Measurements from ENCODE around the gene FBXO21. TPM values are rescaled to one million over a fixed set of nuclear protein-coding genes. Genes with fewer than 3 reads are reported as not detected.

The FBXO21 gene
- total and polyA plus RNA-seq, 8 donors = 9.0 to 42.4 (median 24.8) TPM

GRCh38 chr12:117114784-117115183, 75.5 kb downstream of the FBXO21 start:
- Histone ChIP-seq H3K4me1 (peaks cover 5 to 12% (median 8%) of the 10 kb centered on the region in 3 donors), H3K27me3 (no peaks in the 10 kb centered on the region), H3K27ac (peak overlapping the region in 1 of 4 donors; percentile 27), H3K9me3 (no peaks in the 10 kb centered on the region), H3K36me3 (no peaks in the 10 kb centered on the region), H3K4me3 (no peak overlapping the region)
- DNase-seq (peak in 5 of 6 donors; percentile 82 to 88 (median 86)), FAIRE-seq (no peak), ATAC-seq (peak; percentile 87 to 97 (median 95))
- intact Hi-C loops (cut with DNase I) = loop anchor here in 1 of 3 donors (10.0 kb wide), 1 partner anchor 90 kb away; no protein-coding TSS in a partner anchor
- TF ChIP-seq CTCF (IDR thresholded peaks at IDR 0.05) = no peak
- 15 to 19% methylated on average over 10 of the region's 10 CpGs for WGBS, 2 donors

DNA sequence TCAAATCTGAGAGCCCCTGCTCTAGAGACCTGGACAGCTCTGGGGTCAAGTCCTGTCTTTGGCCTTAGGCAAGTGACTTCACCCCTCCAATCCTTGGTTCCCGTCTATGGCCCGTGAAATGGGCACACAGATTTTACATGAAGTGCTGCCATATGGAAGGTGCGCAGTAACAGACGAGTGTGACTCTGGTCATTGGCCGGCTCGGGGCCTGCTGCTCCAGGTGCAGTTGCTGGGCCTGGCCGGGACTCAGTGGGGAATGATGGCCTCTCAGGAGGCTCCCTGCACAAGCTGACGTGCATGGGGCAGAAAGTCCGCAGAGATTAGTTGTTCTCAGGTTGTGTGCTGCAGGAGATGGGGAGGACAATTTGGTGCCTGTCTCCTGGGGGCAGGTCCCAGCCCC, 77.0 kb downstream of the FBXO21 start:
- WGBS, 2 donors = 93 to 97% methylated on average over 9 of the region's 9 CpGs
- FAIRE-seq (no peak), ATAC-seq (no peak), DNase-seq (peak in 1 of 6 donors; percentile 45)
- peaks cover 5 to 12% (median 8%) of the 10 kb centered on the region in 3 donors for H3K4me1 ChIP-seq
- H3K27me3 ChIP-seq = no peaks in the 10 kb centered on the region
- TF ChIP-seq CTCF (IDR thresholded peaks at IDR 0.05) = no peak
- H3K27ac ChIP-seq = no peak overlapping the region
- intact Hi-C loops (cut with DNase I) = loop anchor here in 1 of 3 donors (10.0 kb wide), 1 partner anchor 88 kb away; no protein-coding TSS in a partner anchor
- H3K9me3 ChIP-seq = no peaks in the 10 kb centered on the region
- H3K36me3 ChIP-seq = no peaks in the 10 kb centered on the region
- H3K4me3 ChIP-seq = no peak overlapping the region

- Histone ChIP-seq H3K9me3 (no peaks in the 10 kb centered on the region), H3K4me1 (peaks cover 5 to 12% (median 8%) of the 10 kb centered on the region in 3 donors), H3K36me3 (no peaks in the 10 kb centered on the region), H3K27me3 (no peaks in the 10 kb centered on the region), H3K27ac (no peak overlapping the region), H3K4me3 (no peak overlapping the region)
- intact Hi-C loops (cut with DNase I) = loop anchor here in 1 of 3 donors (10.0 kb wide), 1 partner anchor 87 kb away; no protein-coding TSS in a partner anchor
- DNase-seq (no peak), FAIRE-seq (no peak), ATAC-seq (peak in 3 of 4 donors; percentile 9 to 45 (median 31))
- 72 to 77% methylated on average over 15 of the region's 15 CpGs for WGBS, 2 donors
- TF ChIP-seq CTCF (IDR thresholded peaks at IDR 0.05) = no peak
Measured at GRCh38 chr12:117111821-117112595, 78.3 kb downstream of the FBXO21 start.

DNA sequence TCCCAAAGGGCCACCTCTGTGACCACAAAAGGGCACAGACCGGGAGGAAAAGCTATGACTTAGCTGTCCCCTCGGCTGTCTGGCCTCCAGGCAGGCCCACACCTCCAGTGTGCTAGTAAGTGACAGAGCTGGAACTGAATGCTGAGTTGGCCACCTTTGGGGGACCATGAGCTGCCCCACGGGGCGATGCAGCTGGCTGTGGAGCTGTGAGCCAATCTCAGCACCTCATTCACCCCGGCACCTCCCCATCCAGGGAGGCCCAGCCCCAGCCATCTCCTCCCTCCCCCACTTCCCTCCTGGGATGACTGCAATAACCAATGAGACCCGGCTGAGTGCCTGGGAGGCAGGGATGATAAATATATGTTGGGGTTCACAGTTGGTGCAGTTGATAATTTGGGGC, 78.9 kb downstream of the FBXO21 start:
- TF ChIP-seq CTCF (IDR thresholded peaks at IDR 0.05) = no peak
- peaks cover 5 to 12% (median 8%) of the 10 kb centered on the region in 3 donors for H3K4me1 ChIP-seq
- no peak overlapping the region for H3K27ac ChIP-seq
- no peaks in the 10 kb centered on the region for H3K27me3 ChIP-seq
- no peaks in the 10 kb centered on the region for H3K36me3 ChIP-seq
- intact Hi-C loops (cut with DNase I) = loop anchor here in 1 of 3 donors (10.0 kb wide), 1 partner anchor 87 kb away; no protein-coding TSS in a partner anchor
- no peak for FAIRE-seq
- no peak overlapping the region for H3K4me3 ChIP-seq
- H3K9me3 ChIP-seq = no peaks in the 10 kb centered on the region
- peak in 1 of 4 donors; percentile 32 for ATAC-seq
- 82 to 84% methylated on average over 6 of the region's 6 CpGs for WGBS, 2 donors
- DNase-seq = peak in 1 of 6 donors; percentile 53

Measured in pancreas (tissue), 10 donors.